GM03348 (cell line): ENCODE results near the gene TMEM169.

Source experiments
- DNase-seq: peaks from one replicate; pipeline ENCODE4 v3.0.0; 2012; ENCODE audit warnings: low spot score

Gene TMEM169, protein sequence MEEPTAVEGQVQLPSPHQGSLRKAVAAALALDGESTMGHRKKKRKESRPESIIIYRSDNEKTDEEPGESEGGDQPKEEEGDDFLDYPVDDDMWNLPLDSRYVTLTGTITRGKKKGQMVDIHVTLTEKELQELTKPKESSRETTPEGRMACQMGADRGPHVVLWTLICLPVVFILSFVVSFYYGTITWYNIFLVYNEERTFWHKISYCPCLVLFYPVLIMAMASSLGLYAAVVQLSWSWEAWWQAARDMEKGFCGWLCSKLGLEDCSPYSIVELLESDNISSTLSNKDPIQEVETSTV

GRCh38 chr2:216081487-216082116 lies at the start of gene TMEM169, which contains the start of gene PECR:
TSS of gene TMEM169 (plus strand) at chr2:216081919. CDS start at chr2:216095964, 14,045 bp downstream.
TSS of gene PECR (minus strand) at chr2:216081809. CDS start at chr2:216081741, 68 bp downstream.
- DNase-seq, result peak; percentile 97

GRCh38 chr2:216031960-216032689 lies 49.6 kb upstream of the TMEM169 start:
- peak; percentile 62 for DNase-seq

DNA sequence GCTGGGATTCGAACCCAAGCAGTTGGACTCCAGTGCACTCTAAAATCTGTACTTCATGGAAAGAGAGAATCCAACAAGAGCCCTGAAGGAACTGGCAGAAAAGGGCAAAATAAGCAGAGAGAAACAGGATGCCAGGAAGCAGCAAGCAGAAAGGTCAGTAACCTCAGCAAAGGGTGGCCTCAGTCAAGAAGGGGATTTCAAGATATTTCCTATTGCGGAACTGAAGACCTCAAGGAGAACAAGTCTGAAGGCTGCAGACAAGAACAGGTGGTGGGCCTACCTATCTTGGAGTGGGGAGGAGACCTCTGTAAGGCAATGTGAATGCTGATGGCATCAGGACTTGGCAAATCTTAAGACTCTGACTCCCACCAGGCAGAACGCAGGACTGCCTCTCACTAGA lies 48.3 kb upstream of the TMEM169 start:
- DNase-seq, result no peak

- peak; percentile 78 for DNase-seq
Measured at GRCh38 chr2:216034065-216034464, 47.7 kb upstream of the TMEM169 start.

GRCh38 chr2:216039918-216040317 lies 41.8 kb upstream of the TMEM169 start:
- DNase-seq, result no peak

DNA sequence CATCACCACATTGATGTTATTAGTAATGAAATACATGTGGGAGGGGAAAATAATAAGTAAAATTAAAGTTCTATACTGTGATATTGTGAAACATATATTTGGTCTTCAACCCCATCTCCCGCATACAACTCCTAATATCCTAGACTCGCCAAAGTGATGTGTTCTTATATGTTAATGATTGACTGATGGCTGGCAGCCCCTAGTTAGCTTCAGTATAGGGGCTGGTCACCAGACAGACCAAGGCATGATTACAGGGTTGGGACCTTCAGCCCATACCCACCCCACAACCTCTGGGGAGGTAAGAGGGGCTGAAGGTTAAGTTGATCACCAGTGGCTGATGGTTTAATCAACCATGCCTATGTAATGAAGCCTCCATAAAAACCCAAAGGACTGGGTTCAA lies 40.3 kb upstream of the TMEM169 start:
- no peak for DNase-seq

GRCh38 chr2:216043949-216044348 lies 37.8 kb upstream of the TMEM169 start:
- no peak for DNase-seq

GRCh38 chr2:216044883-216045486 lies 36.7 kb upstream of the TMEM169 start:
- no peak for DNase-seq

DNA sequence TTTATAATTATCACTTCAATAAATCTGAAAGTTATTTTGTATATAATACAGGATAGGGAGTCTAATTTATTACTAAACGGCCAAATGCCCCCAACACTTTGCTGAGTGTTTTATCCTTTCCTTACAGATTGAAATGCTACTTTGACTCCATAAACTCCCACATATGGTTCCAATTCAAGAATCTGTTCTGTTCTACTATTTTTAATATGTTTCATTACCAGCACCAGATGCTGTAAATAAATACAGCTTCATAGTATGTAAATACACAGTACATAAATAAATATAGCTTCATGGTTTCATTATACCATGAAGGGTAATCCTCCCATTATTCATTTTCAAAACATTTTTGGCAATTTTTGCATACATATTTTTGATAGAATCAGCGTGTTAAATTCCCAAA lies 34.3 kb upstream of the TMEM169 start:
- DNase-seq, result no peak

DNA sequence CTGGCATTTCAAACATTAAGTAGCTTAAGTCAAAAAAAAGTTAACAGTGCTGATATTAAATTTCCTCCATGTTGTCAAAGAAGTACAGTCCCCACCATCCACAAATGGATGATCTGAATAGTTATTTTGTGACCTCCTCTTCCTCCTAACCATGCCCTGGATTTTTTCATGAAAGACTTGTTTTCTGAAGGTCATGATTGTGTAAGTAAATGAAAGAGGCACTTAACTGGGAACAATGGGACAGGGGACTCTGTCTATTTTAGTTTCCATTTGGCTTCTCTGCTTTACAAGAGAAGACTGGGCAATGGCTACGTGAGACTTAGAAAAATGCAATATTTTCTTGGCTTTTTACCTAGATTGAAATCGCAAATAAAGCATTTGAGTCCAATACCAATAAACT lies 32.3 kb upstream of the TMEM169 start:
- DNase-seq, result no peak

DNA sequence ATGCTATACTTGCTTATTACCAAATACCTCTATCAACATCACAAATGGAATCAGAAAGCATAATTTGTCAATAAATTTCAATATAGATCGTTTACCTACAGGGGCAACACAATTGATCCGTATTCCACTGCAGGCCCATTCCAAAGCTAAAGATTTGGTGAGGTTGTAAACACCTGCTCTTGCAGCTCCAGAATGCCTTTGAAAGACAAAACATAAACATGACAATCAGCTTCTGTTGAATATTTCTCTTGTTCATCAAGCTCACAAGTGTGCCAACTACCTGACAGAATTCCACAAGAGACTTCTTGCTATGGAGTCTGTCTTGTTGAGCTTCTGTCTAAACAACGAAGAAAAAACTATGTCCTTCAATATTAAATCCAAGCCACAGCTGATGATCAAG lies 30.4 kb upstream of the TMEM169 start:
- no peak for DNase-seq

- no peak for DNase-seq
Measured at GRCh38 chr2:216052420-216052819, 29.3 kb upstream of the TMEM169 start.

- no peak for DNase-seq
Measured at GRCh38 chr2:216055680-216056079, 26.0 kb upstream of the TMEM169 start.

- no peak for DNase-seq
Measured at GRCh38 chr2:216056739-216057138, 25.0 kb upstream of the TMEM169 start.

DNA sequence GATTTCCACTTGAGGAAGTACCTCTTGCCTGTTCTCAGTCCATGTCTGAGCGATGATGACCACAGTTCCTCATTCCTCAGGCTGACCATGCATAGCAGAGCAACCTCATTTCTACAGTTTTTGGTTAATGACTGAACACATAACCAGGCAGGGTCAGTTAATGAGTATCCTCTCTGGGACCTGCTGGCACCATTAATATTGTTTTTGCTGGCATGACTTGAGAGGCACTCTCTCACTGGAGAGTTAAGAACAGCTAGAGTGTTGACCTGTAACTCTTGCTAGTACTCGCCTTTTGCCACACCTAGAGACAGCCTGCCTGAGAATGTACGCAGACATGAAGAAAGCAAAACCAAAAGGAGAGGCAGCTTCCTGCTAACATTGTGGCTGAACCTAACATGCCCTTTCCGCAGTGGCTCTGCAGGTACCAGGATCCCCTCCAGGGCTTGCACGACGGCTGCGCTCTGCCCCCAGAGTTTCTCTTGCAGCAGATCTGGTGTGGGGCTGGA lies 24.0 kb upstream of the TMEM169 start:
- DNase-seq, result peak; percentile 71

GRCh38 chr2:216059233-216059834 lies 22.4 kb upstream of the TMEM169 start:
- no peak for DNase-seq

DNA sequence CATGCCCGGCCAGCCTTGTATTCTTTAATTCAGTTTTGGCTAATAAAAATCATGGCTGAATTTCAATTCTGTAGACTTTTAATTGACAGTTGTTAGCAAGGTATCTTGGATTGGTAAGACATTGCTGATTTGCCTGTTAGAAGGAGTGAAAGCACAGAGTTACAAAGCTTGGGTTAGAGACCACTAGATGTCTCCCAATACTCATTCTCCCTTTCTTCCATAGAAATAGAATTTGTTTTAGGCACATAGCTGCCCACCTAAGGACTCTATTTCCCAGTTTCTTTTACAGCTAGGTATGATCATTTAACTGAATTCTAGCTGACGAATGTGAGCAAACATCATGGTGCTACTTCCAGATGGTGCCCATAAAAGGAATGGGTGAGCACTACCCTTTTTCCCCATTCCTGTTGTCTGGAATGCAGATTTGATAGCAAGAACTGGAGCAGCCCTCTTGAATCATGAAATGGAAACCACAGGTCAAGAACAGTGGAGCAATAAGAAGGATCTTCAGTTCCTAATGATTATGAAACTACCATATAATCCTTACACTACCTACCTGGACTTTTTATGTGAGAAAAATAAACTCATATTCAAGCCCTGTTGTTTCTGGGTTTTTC lies 17.6 kb upstream of the TMEM169 start:
- DNase-seq, result peak; percentile 56

- DNase-seq, result no peak
Measured at GRCh38 chr2:216064665-216065064, 17.1 kb upstream of the TMEM169 start.

DNA sequence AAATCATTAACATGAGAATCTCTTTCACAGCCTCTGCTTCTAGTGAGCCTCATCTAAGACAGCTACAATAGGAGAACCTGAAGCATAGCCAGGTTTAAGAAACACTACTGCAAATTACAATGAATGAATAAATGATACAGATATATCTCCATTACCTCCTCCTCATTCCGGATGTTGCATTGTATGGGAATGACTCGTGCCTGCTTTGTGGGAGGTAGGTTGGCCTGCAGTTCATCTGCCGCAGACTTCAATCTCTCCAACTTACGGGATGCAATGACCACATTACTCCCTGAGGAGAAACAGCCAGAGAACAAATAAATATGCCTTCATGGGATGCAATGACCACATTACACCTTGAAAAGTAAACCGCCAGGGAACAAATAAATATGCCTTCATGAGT lies 15.5 kb upstream of the TMEM169 start:
- DNase-seq, result peak; percentile 48

- DNase-seq, result no peak
Measured at GRCh38 chr2:216069028-216069427, 12.7 kb upstream of the TMEM169 start.

GRCh38 chr2:216070195-216070594 lies 11.5 kb upstream of the TMEM169 start:
- DNase-seq, result no peak
